Ovary (tissue), 9 donors: ENCODE data around the gene ASL. TPM values are rescaled to one million over a fixed set of nuclear protein-coding genes. Genes with fewer than 3 reads are reported as not detected.
"Not testable (repeated sequence)": the region's sequence is repeated elsewhere in the genome, so short reads cannot be mapped to it uniquely, and the experiment has no call there.

Experiments
- DNase-seq, 5 donors: peaks; one replicate each; pipeline ENCODE4 v3.0.0-alpha.2; 2019 to 2020
- H3K27ac ChIP-seq, 2 donors: fragments of 200-600 bp; one replicate each; pipeline versions ENCODE4 v1.5.1 to v1.8.0; 2019 to 2022
- H3K27me3 ChIP-seq: fragments of 200-600 bp; one replicate; pipeline ENCODE4 v1.8.0; 2022
- H3K36me3 ChIP-seq: fragments of 200-600 bp; sonication (generic); one replicate; pipeline ENCODE4 v1.5.1; 2019
- H3K4me1 ChIP-seq: one replicate; pipeline ENCODE4 v1.8.1; 2013; ENCODE audit warnings: mild to moderate bottlenecking, moderate library complexity; ENCODE audit not compliant: insufficient read depth
- H3K4me3 ChIP-seq: fragments of 200-600 bp; sonication (generic); one replicate; pipeline ENCODE4 v1.5.1; 2017
- H3K9me3 ChIP-seq, 2 donors: fragments of 200-600 bp in 1 of 2; sonication (generic) in 1 of 2; one replicate each; pipeline versions ENCODE4 v1.5.1 to v1.8.1; 2013 to 2019; ENCODE audit warnings: mild to moderate bottlenecking in 1 of 2, moderate library complexity in 1 of 2
- EP300 ChIP-seq: sonication (generic); formaldehyde crosslinking; IDR thresholded peaks from one replicate; pipeline ENCODE4 v1.6.1; 2017; ENCODE audit warnings: antibody characterized with exemption
- POLR2A ChIP-seq: fragments of 450-650 bp; IDR thresholded peaks from one replicate; pipeline ENCODE4 v1.6.1; 2017; ENCODE audit warnings: antibody characterized with exemption, mild to moderate bottlenecking, moderate library complexity
- WGBS, 3 donors: extraction: QIAGEN DNeasy Blood & Tissue Kit in 1 of 3; methylation state at CpG; one replicate each; pipeline versions ENCODE4 v1.1.5 to v1.1.7; 2013 to 2017; 5-methylcytosine and 5-hydroxymethylcytosine counted together
- intact Hi-C, 4 donors: fragments of 100-400 bp; cut with DNase I; formaldehyde crosslinking; loops; one replicate each; pipeline versions ENCODE4 v1.11.0 to v1.15.1; 2022 to 2023
- polyA plus RNA-seq, 2 donors: library from polyadenylated mRNA; stranded (reverse); fragments of 200-250 nt in 1 of 2; fragments of 350-450 nt in 1 of 2; fragmentation: Illumina TruSeq in 1 of 2; extraction: RNeasy Lipid Tissue Mini Kit (QIAGEN cat#74804) in 1 of 2; gene quantifications; one replicate each; pipeline ENCODE4 v1.2.3, GENCODE V29; 2013 to 2014
- total RNA-seq, 7 donors: library from RNA; depleted of rRNA in 2 of 7; stranded (reverse); fragments of >200 nt in 2 of 7; fragmentation: NEBNext Ultra II Directional in 3 of 7; extraction: Animal tissue kit (Norgen Biotek cat#: 25700) in 3 of 7; gene quantifications; one replicate each; pipeline versions ENCODE4 v1.1.0 to v1.2.4, GENCODE V29; 2016 to 2023
- TF ChIP-seq, protein P1 (sequence below), 3 donors: fragments of 450-650 bp in 2 of 3; fragments of 200-600 bp in 1 of 3; IDR thresholded peaks; one replicate each; pipeline versions ENCODE4 v1.5.1 to v1.8.0; 2016 to 2022; ENCODE audit warnings: antibody characterized with exemption in 3 of 3, mild to moderate bottlenecking in 1 of 3
- donor health status: DM: no; HTN: no; CAD: no; lungs with moderate emphysema.
- donor health status: DM: no; HTN: no; CAD: no.
- donor health status: Bipolar disorder and iron deficiency.
- donor health status: DM: yes; HTN: yes; CAD: no.
- donor health status: DM: no; HTN: no; CAD: no.
- donor health status: DM: yes; HTN: yes; CAD: no.

Gene ASL
- total and polyA plus RNA-seq, 9 donors: 2.8 to 28.8 (median 18.6) TPM

DNA sequence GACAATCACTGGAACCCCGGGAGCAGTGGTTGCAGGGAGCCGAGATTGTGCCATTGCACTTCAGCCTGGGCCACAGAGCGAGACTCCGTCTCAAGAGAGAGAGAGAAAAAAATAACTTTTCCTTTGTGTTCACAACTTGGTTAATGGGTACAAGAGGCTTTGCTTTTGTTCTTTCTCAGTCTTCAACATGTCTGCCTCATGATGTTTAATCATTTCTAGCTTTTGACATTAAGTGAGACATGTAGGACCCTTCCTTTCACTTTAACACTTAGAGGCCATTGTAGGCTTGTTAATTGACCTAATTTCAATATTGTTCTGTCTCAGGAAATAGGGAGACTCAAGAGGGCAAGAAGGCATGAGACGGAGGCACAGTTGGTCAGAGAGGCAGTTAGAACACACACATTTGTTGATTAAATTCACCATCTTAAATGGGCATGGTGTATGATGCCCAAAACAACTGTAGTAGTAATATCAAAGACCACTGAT lies 29.7 kb downstream of the ASL start:
- peak in 1 of 5 donors; percentile 3 for DNase-seq
- TF ChIP-seq POLR2A (no peak), EP300 (no peak)
- TF ChIP-seq, protein P1, sequence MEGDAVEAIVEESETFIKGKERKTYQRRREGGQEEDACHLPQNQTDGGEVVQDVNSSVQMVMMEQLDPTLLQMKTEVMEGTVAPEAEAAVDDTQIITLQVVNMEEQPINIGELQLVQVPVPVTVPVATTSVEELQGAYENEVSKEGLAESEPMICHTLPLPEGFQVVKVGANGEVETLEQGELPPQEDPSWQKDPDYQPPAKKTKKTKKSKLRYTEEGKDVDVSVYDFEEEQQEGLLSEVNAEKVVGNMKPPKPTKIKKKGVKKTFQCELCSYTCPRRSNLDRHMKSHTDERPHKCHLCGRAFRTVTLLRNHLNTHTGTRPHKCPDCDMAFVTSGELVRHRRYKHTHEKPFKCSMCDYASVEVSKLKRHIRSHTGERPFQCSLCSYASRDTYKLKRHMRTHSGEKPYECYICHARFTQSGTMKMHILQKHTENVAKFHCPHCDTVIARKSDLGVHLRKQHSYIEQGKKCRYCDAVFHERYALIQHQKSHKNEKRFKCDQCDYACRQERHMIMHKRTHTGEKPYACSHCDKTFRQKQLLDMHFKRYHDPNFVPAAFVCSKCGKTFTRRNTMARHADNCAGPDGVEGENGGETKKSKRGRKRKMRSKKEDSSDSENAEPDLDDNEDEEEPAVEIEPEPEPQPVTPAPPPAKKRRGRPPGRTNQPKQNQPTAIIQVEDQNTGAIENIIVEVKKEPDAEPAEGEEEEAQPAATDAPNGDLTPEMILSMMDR (IDR thresholded peaks at IDR 0.05): no peak
- Histone ChIP-seq H3K27ac (no peak overlapping the region), H3K4me1 (no peaks in the 10 kb centered on the region), H3K9me3 (no peaks in the 10 kb centered on the region), H3K4me3 (no peak overlapping the region), H3K36me3 (no peaks in the 10 kb centered on the region), H3K27me3 (no peaks in the 10 kb centered on the region)
- 89 to 96% (median 92%) methylated on average over 5 of the region's 5 CpGs for WGBS, 3 donors
- intact Hi-C loops: no loop called here

- peak in 1 of 5 donors; percentile 23 for DNase-seq
- H3K36me3 ChIP-seq, intact Hi-C loops, H3K4me3 ChIP-seq, H3K9me3 ChIP-seq, H3K4me1 ChIP-seq, H3K27me3 ChIP-seq, H3K27ac ChIP-seq: not testable (repeated sequence)
- 67 to 84% (median 82%) methylated on average over 5 of the region's 5 CpGs for WGBS, 3 donors
Observed at GRCh38 chr7:66108410-66108809, 32.8 kb downstream of the ASL start.

GRCh38 chr7:66110856-66111255 lies 35.2 kb downstream of the ASL start:
- no peak for DNase-seq
- intact Hi-C loops: no loop called here
- H3K9me3 ChIP-seq: no peaks in the 10 kb centered on the region
- H3K36me3 ChIP-seq: no peaks in the 10 kb centered on the region
- H3K27me3 ChIP-seq: no peaks in the 10 kb centered on the region
- H3K27ac ChIP-seq: no peak overlapping the region
- peaks cover 2% of the 10 kb centered on the region for H3K4me1 ChIP-seq
- TF ChIP-seq POLR2A (no peak), EP300 (no peak)
- TF ChIP-seq, protein P1 (IDR thresholded peaks at IDR 0.05): no peak
- WGBS, 3 donors: 50 to 58% (median 54%) methylated on average over 9 of the region's 9 CpGs
- no peak overlapping the region for H3K4me3 ChIP-seq

GRCh38 chr7:66114743-66115649 lies 39.4 kb downstream of the ASL start, which contains the start of gene CRCP:
TSS of gene CRCP (plus strand) at chr7:66114847. CDS start at chr7:66114963, 116 bp downstream.
- no peaks in the 10 kb centered on the region for H3K36me3 ChIP-seq
- H3K27me3 ChIP-seq: no peaks in the 10 kb centered on the region
- DNase-seq: peak; percentile 76 to 89 (median 84)
- intact Hi-C loops: no loop called here
- peak within 1 kb of the TSS; percentile 83 for H3K4me3 ChIP-seq
- 0 to 1% (median 1%) methylated on average over 67 of the region's 67 CpGs for WGBS, 3 donors
- peak within 1 kb of the TSS; percentile 82 to 92 for H3K27ac ChIP-seq
- peaks cover 12% of the 10 kb centered on the region for H3K4me1 ChIP-seq
- H3K9me3 ChIP-seq: no peaks in the 10 kb centered on the region
- TF ChIP-seq EP300: no peak
- TF ChIP-seq, protein P1 (IDR thresholded peaks at IDR 0.05): no peak
- TF ChIP-seq POLR2A: peak; percentile 53

GRCh38 chr7:66116680-66117420 lies 41.2 kb downstream of the ASL start:
- H3K4me3 ChIP-seq, H3K9me3 ChIP-seq, H3K36me3 ChIP-seq, H3K27me3 ChIP-seq, intact Hi-C loops, H3K27ac ChIP-seq: not testable (repeated sequence)
- peak in 1 of 5 donors; percentile 11 for DNase-seq
- peaks cover 12% of the 10 kb centered on the region for H3K4me1 ChIP-seq
- 95% methylated on average over 12 of the region's 12 CpGs for WGBS, 3 donors
